Endodermal cell (in vitro differentiated cells): Measurements from ENCODE around the gene GLT1D1. TPM values are rescaled to one million over a fixed set of nuclear protein-coding genes. Genes with fewer than 3 reads are reported as not detected.

Experiments used
- DNase-seq: peaks from one replicate; pipeline ENCODE4 v3.0.0-alpha.2; 2017
- H3K27ac ChIP-seq: 2 replicates; pipeline ENCODE4 v1.5.1; 2013; ENCODE audit warnings: mild to moderate bottlenecking, low read depth, low read length, moderate library complexity
- H3K27me3 ChIP-seq: 2 replicates; pipeline ENCODE4 v1.6.1; 2013; ENCODE audit warnings: mild to moderate bottlenecking, low read length, moderate library complexity; ENCODE audit not compliant: insufficient read depth, control insufficient read depth, poor library complexity, severe bottlenecking
- H3K36me3 ChIP-seq: 2 replicates; pipeline ENCODE4 v1.7.0; 2013; ENCODE audit warnings: mild to moderate bottlenecking, low read length, moderate library complexity; ENCODE audit not compliant: control insufficient read depth, insufficient read depth
- H3K4me1 ChIP-seq: one replicate; pipeline ENCODE4 v1.7.0; 2013; ENCODE audit warnings: low read length; ENCODE audit not compliant: control insufficient read depth, insufficient read depth
- H3K4me3 ChIP-seq: 2 replicates; pipeline ENCODE4 v1.5.1; 2013; ENCODE audit warnings: mild to moderate bottlenecking, low read length, moderate library complexity
- H3K9ac ChIP-seq: 2 replicates; pipeline ENCODE4 v1.6.1; 2013; ENCODE audit warnings: mild to moderate bottlenecking, low read length, moderate library complexity; ENCODE audit not compliant: poor library complexity, severe bottlenecking; ENCODE audit errors: extremely low read depth
- H3K9me3 ChIP-seq: 2 replicates; pipeline ENCODE4 v1.6.1; 2013; ENCODE audit warnings: mild to moderate bottlenecking, low read length, moderate library complexity; ENCODE audit not compliant: control insufficient read depth
- H3K27ac Mint-ChIP-seq: 2 replicates; pipeline ENCODE4 v1.8.0; 2020; ENCODE audit warnings: mixed read lengths
- H3K27me3 Mint-ChIP-seq: 2 replicates; pipeline ENCODE4 v1.8.0; 2021; ENCODE audit warnings: mild to moderate bottlenecking, mixed read lengths; ENCODE audit not compliant: insufficient read depth
- H3K36me3 Mint-ChIP-seq: 2 replicates; pipeline ENCODE4 v1.8.0; 2020; ENCODE audit warnings: low read depth, mixed read lengths
- H3K4me1 Mint-ChIP-seq: 2 replicates; pipeline ENCODE4 v1.8.0; 2020; ENCODE audit warnings: mixed read lengths
- H3K4me3 Mint-ChIP-seq: 2 replicates; pipeline ENCODE4 v1.8.0; 2020; ENCODE audit warnings: mild to moderate bottlenecking, moderate library complexity, mixed read lengths
- H3K9me3 Mint-ChIP-seq: 2 replicates; pipeline ENCODE4 v1.8.0; 2020; ENCODE audit warnings: mild to moderate bottlenecking, mixed read lengths
- WGBS, 2 experiments: methylation state at CpG; one replicate each; pipeline versions ENCODE4 v1.1.5 to v1.1.7; 2013; ENCODE audit warnings: missing lambda C conversion rate in 2 of 2, mixed read lengths in 1 of 2; ENCODE audit not compliant: insufficient coverage in 1 of 2, insufficient read length in 1 of 2; 5-methylcytosine and 5-hydroxymethylcytosine counted together
- total RNA-seq, 2 donors: library from RNA; stranded (reverse); fragmentation: NEBNext Ultra II Directional in 1 of 2; extraction: Animal tissue kit (Norgen Biotek cat#: 25700) in 1 of 2; gene quantifications; 2 replicates in 1 of 2; 3 replicates in 1 of 2; pipeline ENCODE4 v1.2.1, GENCODE V29; 2021
- TF ChIP-seq, protein P1 (sequence below): fragments of 200-600 bp; sonication (generic); conservative IDR thresholded peaks from 2 replicates; pipeline ENCODE4 v1.5.0; 2021; ENCODE audit warnings: antibody characterized with exemption, mild to moderate bottlenecking

GLT1D1 gene
- total RNA-seq, 2 donors from 2014 or later: 23.8 to 25.4 TPM

DNA sequence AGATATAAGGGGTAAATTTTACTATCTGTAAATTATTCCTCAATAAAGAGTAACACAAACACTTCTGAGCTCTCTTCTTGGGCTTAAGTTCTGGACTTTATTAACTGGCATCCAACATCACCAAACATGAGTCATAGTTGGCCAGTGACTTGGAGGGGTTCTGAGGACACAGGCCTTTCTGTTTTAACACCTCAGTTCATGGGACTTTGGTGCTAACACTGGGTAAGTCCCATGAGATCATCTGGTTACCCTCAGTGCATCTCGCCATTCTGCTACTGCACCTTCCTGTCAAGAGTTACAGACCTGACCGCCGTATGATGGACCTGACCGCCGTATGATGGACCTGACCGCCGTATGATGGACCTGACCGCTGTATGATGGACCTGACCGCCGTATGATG, 39.4 kb upstream of the GLT1D1 start:
- Mint-ChIP-seq H3K4me1 (peaks cover 19% of the 10 kb centered on the region), H3K9me3 (no peaks in the 10 kb centered on the region), H3K36me3 (peaks cover 38% of the 10 kb centered on the region), H3K27ac (no peak overlapping the region), H3K27me3 (no peaks in the 10 kb centered on the region), H3K4me3 (no peak overlapping the region)
- Histone ChIP-seq H3K27ac (no peak overlapping the region), H3K4me1 (peaks cover 11% of the 10 kb centered on the region), H3K27me3 (no peaks in the 10 kb centered on the region), H3K9me3 (no peaks in the 10 kb centered on the region), H3K36me3 (peaks cover 67% of the 10 kb centered on the region), H3K9ac (no peak overlapping the region), H3K4me3 (no peak overlapping the region)
- TF ChIP-seq, protein P1, sequence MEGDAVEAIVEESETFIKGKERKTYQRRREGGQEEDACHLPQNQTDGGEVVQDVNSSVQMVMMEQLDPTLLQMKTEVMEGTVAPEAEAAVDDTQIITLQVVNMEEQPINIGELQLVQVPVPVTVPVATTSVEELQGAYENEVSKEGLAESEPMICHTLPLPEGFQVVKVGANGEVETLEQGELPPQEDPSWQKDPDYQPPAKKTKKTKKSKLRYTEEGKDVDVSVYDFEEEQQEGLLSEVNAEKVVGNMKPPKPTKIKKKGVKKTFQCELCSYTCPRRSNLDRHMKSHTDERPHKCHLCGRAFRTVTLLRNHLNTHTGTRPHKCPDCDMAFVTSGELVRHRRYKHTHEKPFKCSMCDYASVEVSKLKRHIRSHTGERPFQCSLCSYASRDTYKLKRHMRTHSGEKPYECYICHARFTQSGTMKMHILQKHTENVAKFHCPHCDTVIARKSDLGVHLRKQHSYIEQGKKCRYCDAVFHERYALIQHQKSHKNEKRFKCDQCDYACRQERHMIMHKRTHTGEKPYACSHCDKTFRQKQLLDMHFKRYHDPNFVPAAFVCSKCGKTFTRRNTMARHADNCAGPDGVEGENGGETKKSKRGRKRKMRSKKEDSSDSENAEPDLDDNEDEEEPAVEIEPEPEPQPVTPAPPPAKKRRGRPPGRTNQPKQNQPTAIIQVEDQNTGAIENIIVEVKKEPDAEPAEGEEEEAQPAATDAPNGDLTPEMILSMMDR: no peak
- WGBS, 2 experiments: 73 to 75% methylated on average over 10 of the region's 10 CpGs
- DNase-seq: no peak

DNA sequence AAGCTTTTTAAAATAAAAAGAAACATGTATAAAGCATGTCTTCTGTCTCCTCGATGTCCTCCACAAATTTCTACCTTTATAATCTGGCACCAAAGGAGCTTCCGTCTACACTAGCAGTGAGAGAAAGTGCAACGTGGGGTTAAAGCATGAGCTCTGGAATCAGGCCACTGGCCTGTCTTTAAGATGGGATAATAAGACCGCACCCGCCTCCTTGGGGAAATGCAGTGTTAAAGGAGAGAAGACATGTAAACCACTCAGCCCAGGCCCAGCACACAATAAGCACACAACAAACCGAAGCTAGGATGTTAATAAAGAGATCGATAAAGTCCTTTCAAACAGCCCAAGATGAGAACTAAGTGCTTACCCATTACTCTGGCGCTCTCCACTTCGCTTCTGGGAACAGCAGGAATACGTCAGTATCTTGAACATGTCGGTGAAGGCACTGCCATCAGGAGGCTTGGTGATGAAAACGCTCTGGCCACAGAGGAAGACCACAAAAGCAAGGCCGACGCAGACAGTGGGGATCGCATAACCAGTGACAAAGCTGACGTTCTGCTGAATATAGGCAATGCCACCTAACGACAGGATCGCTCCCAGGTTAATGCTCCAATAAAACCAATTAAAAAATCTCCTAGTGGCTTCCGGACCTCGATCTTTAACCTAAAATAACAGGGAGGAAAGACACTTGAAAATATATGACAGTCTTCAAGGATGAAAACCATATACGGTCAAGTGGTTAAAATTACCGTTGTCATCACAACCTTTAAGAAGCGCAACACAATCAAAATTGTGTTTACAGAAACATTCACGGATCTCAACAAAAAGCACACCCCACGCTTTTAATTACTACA, 38.6 kb upstream of the GLT1D1 start:
- no peak overlapping the region for H3K4me3 ChIP-seq
- 96 to 97% methylated on average over 20 to 25 of the region's 25 CpGs for WGBS, 2 experiments
- TF ChIP-seq, protein P1: no peak
- H3K27me3 ChIP-seq: no peaks in the 10 kb centered on the region
- H3K4me3 Mint-ChIP-seq: no peak overlapping the region
- peaks cover 11% of the 10 kb centered on the region for H3K4me1 ChIP-seq
- DNase-seq: no peak
- peak overlapping the region; percentile 76 for H3K27ac Mint-ChIP-seq
- H3K27me3 Mint-ChIP-seq: no peaks in the 10 kb centered on the region
- peaks cover 35% of the 10 kb centered on the region for H3K36me3 Mint-ChIP-seq
- H3K9me3 Mint-ChIP-seq: no peaks in the 10 kb centered on the region
- H3K4me1 Mint-ChIP-seq: peaks cover 24% of the 10 kb centered on the region
- H3K36me3 ChIP-seq: peaks cover 66% of the 10 kb centered on the region
- H3K9ac ChIP-seq: no peak overlapping the region
- H3K27ac ChIP-seq: no peak overlapping the region
- H3K9me3 ChIP-seq: no peaks in the 10 kb centered on the region

- TF ChIP-seq, protein P1: no peak
- peak overlapping the region; percentile 22 for H3K27ac Mint-ChIP-seq
- Histone ChIP-seq H3K9me3 (no peaks in the 10 kb centered on the region), H3K9ac (no peak overlapping the region), H3K27ac (no peak overlapping the region), H3K4me3 (no peak overlapping the region), H3K4me1 (peaks cover 7% of the 10 kb centered on the region), H3K27me3 (no peaks in the 10 kb centered on the region), H3K36me3 (peaks cover 65% of the 10 kb centered on the region)
- H3K36me3 Mint-ChIP-seq: peaks cover 41% of the 10 kb centered on the region
- no peak overlapping the region for H3K4me3 Mint-ChIP-seq
- peaks cover 29% of the 10 kb centered on the region for H3K4me1 Mint-ChIP-seq
- WGBS, 2 experiments: 96 to 100% methylated on average over 5 to 7 of the region's 7 CpGs
- DNase-seq: no peak
- H3K27me3 Mint-ChIP-seq: no peaks in the 10 kb centered on the region
- H3K9me3 Mint-ChIP-seq: no peaks in the 10 kb centered on the region
Observed at GRCh38 chr12:128815779-128816642, 37.3 kb upstream of the GLT1D1 start.
